ENCODE results near the gene FER.
"Not testable (repeated sequence)": the region's sequence is repeated elsewhere in the genome, so short reads cannot be mapped to it uniquely, and the experiment has no call there.

FER gene

DNA sequence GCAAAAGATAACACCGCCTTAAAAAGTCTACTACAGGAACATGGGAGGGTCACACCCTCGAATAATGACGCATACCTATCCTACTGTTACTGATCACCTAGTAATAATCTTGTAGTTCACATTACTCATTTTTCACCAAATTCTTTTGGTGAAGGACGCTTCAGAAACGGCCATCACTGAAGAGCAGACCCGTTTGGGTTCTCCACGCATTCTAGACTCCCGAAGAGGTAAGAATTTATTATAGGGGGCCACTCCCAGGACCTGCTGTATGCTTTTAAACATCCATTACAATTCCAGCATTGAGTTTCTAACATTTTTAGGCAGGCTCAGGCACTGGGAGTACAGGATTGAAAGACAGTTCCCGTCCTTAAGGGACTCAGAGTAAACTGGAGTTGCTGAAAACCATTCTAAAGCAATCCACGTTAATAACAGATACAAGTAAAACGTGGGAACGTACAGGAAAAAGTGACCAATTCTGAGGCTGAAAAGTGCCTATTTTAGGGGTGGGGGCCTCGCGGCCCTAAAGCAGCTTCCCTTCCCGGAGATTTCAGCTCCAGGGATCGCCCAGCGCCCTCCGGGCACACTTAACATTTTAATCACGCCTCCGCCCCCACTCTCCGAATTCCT lies at the start of gene FER:
Gene FER, plus strand, starts transcription at position 124 of the 627 bp plus-strand sequence. CDS start 50,286 bp downstream, outside the sequence.
- DNase-seq, result peak; percentile 24
- Mint-ChIP-seq H3K27me3 (peaks cover 51% of the 10 kb centered on the region), H3K4me3 (peak within 1 kb of the TSS; percentile 98), H3K36me3 (no peaks in the 10 kb centered on the region), H3K4me1 (peaks cover 13% of the 10 kb centered on the region), H3K9me3 (no peaks in the 10 kb centered on the region), H3K27ac (peak within 1 kb of the TSS; percentile 76)
- CTCF ChIA-PET, result no interaction called here

DNA sequence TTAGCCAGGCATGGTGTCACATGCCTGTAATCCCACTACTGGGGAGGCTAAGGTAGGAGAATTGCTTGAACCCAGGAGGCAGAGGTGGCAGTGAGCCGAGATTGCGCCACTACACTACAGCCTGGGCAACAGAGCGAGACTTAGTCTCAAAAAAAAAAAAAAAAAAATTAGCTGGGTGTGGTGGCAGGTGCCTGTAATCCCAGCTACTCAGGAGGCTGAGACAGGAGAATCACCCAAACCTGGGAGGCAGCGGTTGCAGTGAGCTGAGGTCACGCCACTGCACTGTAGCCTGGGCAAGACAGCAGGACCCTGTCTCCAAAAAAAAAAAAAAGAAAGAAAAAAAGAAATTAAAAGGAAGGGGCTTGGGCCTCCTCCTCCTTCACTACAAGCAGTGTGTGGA lies 47.3 kb upstream of the FER start:
- H3K4me1 Mint-ChIP-seq, DNase-seq, CTCF ChIA-PET, H3K27me3 Mint-ChIP-seq, H3K27ac Mint-ChIP-seq, H3K9me3 Mint-ChIP-seq, H3K36me3 Mint-ChIP-seq, H3K4me3 Mint-ChIP-seq: not testable (repeated sequence)

DNA sequence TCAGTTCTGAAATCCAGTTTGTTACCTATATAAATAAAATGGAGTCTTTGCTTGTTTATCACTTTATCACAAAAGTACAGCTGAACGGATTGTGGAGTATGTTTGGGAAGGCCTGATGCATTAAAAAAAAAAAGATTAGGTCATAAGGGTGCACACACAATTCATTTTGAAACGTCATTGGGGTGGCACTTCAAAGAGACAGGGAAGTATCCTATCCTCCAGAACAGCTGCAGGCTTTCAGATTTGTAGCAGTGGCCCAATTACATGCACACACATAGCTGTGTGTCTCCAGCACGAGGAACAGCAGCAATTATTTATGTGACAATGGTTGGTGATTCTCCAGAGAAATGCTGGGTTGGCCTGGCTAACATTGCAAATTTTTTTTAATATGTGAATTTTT lies 46.8 kb upstream of the FER start:
- Mint-ChIP-seq H3K4me1 (no peaks in the 10 kb centered on the region), H3K27me3 (no peaks in the 10 kb centered on the region), H3K9me3 (no peaks in the 10 kb centered on the region), H3K4me3 (no peak overlapping the region), H3K36me3 (no peaks in the 10 kb centered on the region), H3K27ac (no peak overlapping the region)
- DNase-seq, result no peak
- CTCF ChIA-PET, result no interaction called here

DNA sequence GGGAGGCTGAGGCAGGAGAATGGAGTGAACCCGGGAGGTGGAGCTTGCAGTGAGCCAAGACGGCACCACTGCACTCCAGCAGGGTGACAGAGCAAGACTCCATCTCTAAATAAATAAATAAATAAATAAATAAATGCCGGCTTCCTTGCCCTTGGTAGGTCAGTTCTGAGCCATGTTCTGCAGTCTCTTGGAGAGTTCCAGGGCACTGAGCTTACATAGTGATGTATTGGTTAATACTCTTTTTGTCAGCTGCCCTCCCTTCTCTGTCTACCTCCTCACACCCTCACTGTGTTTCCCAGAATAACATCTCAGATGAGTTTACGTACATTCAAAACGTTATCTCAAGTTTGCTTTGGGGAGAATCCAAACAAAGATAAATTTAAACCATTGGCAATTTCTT lies 45.2 kb upstream of the FER start:
- no peak for DNase-seq
- H3K4me3 Mint-ChIP-seq, result no peak overlapping the region
- no peaks in the 10 kb centered on the region for H3K36me3 Mint-ChIP-seq
- H3K9me3 Mint-ChIP-seq, result no peaks in the 10 kb centered on the region
- CTCF ChIA-PET, result no interaction called here
- H3K27me3 Mint-ChIP-seq, result no peaks in the 10 kb centered on the region
- no peaks in the 10 kb centered on the region for H3K4me1 Mint-ChIP-seq
- H3K27ac Mint-ChIP-seq, result no peak overlapping the region

DNA sequence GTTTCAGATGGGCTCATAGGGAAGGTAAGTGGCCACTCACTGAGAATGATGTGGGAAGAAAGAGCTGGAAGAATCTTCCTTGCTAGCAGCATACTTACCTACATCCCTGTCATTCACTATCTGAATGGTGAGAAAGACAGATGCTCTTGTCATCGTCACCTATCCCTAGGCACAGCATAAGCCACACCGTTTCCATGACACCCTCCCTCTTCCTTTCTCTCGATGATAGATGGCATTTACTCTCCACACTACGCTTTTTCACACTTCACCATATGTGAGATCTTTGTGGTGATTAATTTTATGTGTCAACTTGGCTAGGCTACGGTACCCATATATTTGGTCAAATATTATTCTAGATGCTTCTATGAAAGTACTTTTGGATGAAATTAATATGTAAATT lies 44.4 kb upstream of the FER start:
- Mint-ChIP-seq H3K27ac (no peak overlapping the region), H3K27me3 (no peaks in the 10 kb centered on the region), H3K4me1 (no peaks in the 10 kb centered on the region), H3K4me3 (no peak overlapping the region), H3K9me3 (no peaks in the 10 kb centered on the region), H3K36me3 (no peaks in the 10 kb centered on the region)
- no peak for DNase-seq
- CTCF ChIA-PET, result no interaction called here

DNA sequence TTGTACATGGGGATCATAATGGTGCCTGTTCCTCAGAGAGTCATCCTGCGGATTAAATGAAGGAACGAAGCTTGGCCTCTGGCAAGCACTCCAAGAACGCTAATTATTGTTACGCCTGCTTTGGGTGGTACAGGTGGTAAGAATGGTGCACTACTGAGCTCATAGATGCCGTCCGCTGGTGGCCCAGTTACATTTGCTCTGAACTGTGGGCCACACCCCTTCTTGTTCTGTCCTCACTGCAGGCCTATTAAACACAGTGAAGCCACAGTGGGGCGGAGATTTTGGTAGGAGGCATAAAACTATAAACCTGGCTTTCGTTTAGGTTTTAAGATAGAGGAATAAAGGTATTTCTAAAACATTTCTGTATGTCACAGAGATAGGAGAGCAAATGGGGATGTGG lies 40.6 kb upstream of the FER start:
- H3K27me3 Mint-ChIP-seq, result peaks cover 7% of the 10 kb centered on the region
- no peak overlapping the region for H3K4me3 Mint-ChIP-seq
- H3K4me1 Mint-ChIP-seq, result no peaks in the 10 kb centered on the region
- no peaks in the 10 kb centered on the region for H3K36me3 Mint-ChIP-seq
- CTCF ChIA-PET, result no interaction called here
- DNase-seq, result no peak
- H3K27ac Mint-ChIP-seq, result no peak overlapping the region
- H3K9me3 Mint-ChIP-seq, result no peaks in the 10 kb centered on the region

DNA sequence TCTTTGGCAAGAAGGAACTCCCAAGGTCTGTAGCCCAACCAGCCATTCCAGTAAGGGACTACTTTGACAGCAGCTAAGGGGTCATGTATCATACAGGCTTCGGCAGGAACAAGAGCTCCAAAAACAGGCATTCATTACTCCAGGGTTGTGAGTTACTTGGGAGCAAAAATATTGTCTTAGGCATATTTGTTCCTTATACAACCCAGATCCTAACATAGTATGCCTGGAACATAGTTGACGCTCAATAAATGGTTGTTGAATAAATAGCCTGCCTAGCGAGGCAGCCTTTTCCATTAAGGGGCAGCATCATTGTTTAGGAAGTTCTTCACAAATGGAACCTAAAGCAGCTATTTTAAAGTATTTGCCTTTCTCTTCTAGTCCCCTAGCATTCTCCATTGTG lies 35.8 kb upstream of the FER start:
- Mint-ChIP-seq H3K36me3 (no peaks in the 10 kb centered on the region), H3K9me3 (no peaks in the 10 kb centered on the region), H3K27ac (no peak overlapping the region), H3K27me3 (peaks cover 7% of the 10 kb centered on the region), H3K4me3 (no peak overlapping the region), H3K4me1 (no peaks in the 10 kb centered on the region)
- DNase-seq, result no peak
- CTCF ChIA-PET, result no interaction called here

DNA sequence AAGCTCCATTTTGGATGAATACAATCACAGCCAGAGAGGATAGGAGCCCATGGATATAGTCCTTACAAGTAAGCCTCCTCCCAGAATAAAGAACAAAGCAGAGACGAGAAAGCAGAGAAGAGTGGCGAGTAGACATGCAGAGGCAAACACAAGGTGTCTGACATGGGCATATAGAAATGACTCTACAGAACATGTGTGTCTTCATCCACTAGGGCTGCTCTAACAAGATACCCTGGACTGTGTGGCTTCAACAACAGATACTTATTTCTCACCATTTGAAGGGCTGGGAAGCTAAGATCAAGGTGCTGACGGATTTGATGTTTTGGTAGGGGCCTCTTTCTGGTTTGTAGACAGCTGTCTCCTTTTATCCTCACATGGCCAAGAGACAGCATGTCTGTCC lies 32.3 kb upstream of the FER start:
- DNase-seq, result no peak
- Mint-ChIP-seq H3K36me3 (no peaks in the 10 kb centered on the region), H3K27ac (no peak overlapping the region), H3K4me1 (no peaks in the 10 kb centered on the region), H3K9me3 (no peaks in the 10 kb centered on the region), H3K4me3 (no peak overlapping the region), H3K27me3 (peaks cover 4% of the 10 kb centered on the region)
- CTCF ChIA-PET, result no interaction called here

DNA sequence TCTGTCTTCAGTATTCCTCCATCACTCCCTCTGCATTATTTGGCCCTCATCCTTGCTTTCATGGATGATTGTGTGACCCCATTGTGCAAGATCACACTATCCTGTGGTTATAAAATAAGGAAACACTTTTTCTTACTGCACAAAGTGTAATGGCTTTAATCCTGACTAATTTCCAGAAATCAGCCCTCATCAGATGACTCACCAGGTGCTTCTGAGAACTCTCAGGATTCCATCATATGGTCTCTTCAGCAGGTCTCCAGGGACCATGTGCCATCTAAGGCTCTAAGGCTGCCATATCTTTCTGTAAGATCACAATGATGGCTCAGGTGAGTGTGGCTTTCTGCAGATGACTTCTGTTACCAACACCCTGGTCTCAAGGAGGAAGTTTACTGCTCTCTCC lies 27.3 kb upstream of the FER start:
- Mint-ChIP-seq H3K27ac (no peak overlapping the region), H3K36me3 (no peaks in the 10 kb centered on the region), H3K4me3 (no peak overlapping the region), H3K9me3 (no peaks in the 10 kb centered on the region), H3K4me1 (no peaks in the 10 kb centered on the region), H3K27me3 (peaks cover 27% of the 10 kb centered on the region)
- no peak for DNase-seq
- CTCF ChIA-PET, result no interaction called here

DNA sequence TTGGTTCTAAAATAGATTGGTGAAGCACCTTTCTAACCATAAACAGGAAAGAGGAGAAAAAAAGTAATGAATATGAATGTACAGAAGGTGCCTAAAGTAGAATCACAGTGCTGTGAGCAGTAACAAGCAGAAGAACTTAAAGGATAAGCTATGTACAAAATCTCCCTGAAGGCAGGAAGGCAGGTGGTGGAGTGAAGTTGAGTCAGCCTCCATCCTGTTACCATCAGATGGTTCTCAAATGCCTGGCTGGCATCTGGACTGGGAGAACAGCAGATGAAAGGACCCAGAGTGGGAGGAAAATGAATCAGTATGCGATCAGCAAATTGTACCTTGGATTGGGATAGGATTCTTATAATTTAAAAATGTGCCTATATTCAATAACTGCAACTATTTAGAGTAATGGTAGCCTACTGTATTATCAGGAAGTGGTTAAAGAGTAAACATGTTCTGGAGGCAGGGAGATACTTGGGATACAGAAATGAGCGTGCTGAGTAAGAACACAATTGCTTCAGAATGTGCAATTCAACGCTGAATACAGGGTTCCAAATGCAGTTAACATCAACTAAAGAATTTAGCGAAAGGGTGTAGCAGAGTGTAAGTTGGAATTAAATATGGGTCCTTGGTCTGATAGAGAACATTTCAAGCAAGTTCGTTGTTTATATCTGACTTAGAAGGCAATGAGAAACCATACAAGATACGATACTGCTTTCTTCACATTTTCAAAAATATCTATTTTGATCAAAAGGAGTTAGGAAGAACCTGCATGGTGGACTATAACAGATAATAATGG lies 21.1 kb upstream of the FER start:
- Mint-ChIP-seq H3K27ac (no peak overlapping the region), H3K9me3 (no peaks in the 10 kb centered on the region), H3K27me3 (peaks cover 62% of the 10 kb centered on the region), H3K36me3 (no peaks in the 10 kb centered on the region), H3K4me3 (no peak overlapping the region), H3K4me1 (peaks cover 23% of the 10 kb centered on the region)
- CTCF ChIA-PET, result no interaction called here
- DNase-seq, result no peak

DNA sequence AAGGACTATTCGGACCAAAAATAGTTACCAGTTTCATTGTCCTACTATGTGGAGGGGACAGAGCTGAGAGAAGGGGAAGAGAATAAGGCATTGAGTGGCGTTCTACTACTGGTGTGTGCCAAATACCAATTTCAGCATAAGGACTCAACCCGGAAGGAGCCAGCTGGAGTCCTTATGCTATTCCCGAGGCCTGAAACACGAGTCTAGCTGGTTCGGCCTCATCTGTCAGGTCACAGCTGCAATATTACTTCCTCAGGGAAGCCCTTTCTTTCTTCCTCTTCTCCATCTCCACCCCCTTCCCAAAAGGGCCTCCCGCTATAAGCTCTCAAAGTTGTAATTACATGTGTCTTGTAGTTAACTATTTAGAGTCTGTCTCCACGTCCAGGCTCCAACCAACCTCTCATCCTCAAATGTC lies 20.5 kb upstream of the FER start:
- no peaks in the 10 kb centered on the region for H3K9me3 Mint-ChIP-seq
- H3K27ac Mint-ChIP-seq, result no peak overlapping the region
- no peaks in the 10 kb centered on the region for H3K36me3 Mint-ChIP-seq
- H3K27me3 Mint-ChIP-seq, result peaks cover 66% of the 10 kb centered on the region
- H3K4me3 Mint-ChIP-seq, result peak overlapping the region; percentile 66
- CTCF ChIA-PET, result no interaction called here
- peaks cover 23% of the 10 kb centered on the region for H3K4me1 Mint-ChIP-seq
- DNase-seq, result no peak

DNA sequence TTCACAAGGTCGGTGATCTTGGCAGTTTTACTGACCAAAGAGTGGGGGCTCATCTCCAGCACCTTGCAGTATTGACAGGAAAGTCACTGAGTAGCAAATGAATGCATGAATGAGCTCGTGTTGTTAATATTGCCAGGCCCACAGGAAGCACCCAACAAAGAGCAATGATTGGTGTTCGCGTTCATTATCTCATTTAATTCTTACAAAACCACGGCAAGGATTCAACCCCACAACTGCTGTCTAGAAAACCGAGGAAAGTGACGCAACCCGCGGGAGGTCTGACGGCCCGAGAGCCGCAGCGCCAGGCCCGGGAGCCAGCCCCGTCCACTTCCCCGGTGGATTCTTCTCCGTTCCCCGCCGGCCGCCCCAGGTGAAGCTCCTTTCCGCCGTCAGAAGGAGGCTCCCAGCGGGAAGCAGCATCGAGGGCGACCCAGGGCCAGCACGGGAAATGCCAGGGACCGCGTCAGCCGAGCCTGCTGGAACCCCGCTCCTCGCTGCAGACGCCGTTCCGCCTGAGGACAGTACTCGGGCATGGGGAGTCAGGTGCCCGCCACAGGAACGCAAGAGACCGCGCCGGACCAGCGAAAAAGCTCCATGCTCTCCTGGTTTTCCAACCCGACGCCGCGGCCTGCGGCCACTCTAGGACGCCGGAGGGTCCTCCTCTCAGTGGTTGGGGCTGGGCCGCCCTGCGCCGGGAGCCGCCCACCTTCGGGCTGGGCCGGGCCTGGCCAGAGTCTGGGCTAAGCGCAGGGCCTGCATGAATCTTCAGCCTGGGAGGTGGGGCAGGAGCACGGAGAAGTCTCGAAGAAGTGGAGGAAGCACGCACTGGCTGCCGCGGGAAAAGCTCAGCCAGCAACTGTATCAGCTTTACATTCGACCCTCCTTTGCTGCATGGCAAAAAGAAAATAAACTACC lies 19.8 kb upstream of the FER start:
- CTCF ChIA-PET, result interaction anchor here (1.4 kb wide), 1 partner anchor 89 kb away, joined by 4 read pairs; no protein-coding TSS in a partner anchor
- Mint-ChIP-seq H3K9me3 (no peaks in the 10 kb centered on the region), H3K27ac (no peak overlapping the region), H3K27me3 (peaks cover 68% of the 10 kb centered on the region), H3K4me3 (peak overlapping the region; percentile 66), H3K36me3 (no peaks in the 10 kb centered on the region), H3K4me1 (peaks cover 23% of the 10 kb centered on the region)
- DNase-seq, result peak; percentile 42

DNA sequence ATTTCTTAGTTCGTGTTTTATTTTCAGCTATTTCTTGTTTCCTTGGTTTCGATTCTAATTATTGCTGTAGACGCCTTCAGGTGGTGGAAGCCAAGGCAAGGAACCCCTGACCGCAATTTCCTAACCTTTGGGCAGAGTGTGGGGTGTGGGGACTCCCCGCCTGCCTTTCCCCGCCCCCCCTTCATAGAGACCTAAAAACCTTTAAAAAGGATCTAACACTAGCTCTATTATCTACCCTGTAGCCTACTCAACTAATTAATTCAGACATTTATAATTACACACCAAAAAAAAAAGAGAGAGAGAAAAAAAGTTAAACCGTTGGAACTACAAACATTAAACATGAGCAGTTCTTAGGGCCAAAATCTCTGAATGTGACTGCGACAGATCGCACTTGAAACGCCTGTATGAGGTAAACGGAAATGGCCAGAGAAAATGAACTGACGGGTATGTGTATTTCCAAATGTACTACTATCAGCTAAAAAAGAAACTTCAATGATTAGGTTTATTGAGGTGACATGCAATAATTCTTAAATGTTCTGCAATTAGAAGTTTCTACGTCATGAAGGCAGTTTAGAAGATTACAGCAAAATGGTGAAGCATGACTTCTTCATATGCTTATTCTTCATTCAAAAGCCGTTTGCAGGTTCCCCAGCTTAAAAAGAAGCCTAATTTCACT lies 19.0 kb upstream of the FER start:
- Mint-ChIP-seq H3K36me3 (no peaks in the 10 kb centered on the region), H3K27me3 (peaks cover 68% of the 10 kb centered on the region)
- DNase-seq, result peak; percentile 62

DNA sequence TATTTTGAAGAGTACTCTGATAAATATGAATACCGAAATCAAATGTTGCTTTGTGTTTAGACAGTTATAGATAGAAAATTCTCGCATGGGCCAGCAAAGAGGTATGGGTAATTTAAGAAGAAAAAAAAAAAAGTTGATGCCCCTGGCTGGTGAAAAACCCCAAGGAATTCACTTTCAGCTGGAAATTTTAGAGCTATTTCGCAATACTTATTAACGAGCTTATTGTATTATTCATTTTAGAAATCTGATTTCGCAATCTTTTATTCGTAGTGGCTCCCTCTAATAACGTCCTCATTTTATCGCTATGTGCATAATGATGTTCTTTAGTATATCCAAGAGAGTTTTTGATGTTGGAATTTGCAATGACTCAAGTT lies 18.5 kb upstream of the FER start:
- no peak for DNase-seq
- Mint-ChIP-seq H3K4me1 (peaks cover 23% of the 10 kb centered on the region), H3K9me3 (no peaks in the 10 kb centered on the region), H3K27ac (no peak overlapping the region), H3K4me3 (no peak overlapping the region), H3K36me3 (no peaks in the 10 kb centered on the region), H3K27me3 (peaks cover 66% of the 10 kb centered on the region)
- CTCF ChIA-PET, result interaction anchor here (1.4 kb wide), 1 partner anchor 88 kb away, joined by 4 read pairs; no protein-coding TSS in a partner anchor

More for the DNA sequence above, 19.0 kb upstream of the FER start:
- H3K4me3 Mint-ChIP-seq, result peak overlapping the region; percentile 66
- peaks cover 23% of the 10 kb centered on the region for H3K4me1 Mint-ChIP-seq
- CTCF ChIA-PET, result interaction anchor here (1.4 kb wide), 1 partner anchor 88 kb away, joined by 4 read pairs; no protein-coding TSS in a partner anchor
- H3K9me3 Mint-ChIP-seq, result no peaks in the 10 kb centered on the region
- peak overlapping the region; percentile 24 for H3K27ac Mint-ChIP-seq

All from activated naive CD4-positive, alpha-beta T cell treated with anti-CD3 and anti-CD28 coated beads, Interleukin-2, amount 10 ng/mL, durations not matched to agents 7 days and 5 days (primary cell).